K562 (cell line): ENCODE measurements around the gene GIMAP1. TPM values are rescaled to one million over a fixed set of nuclear protein-coding genes. Genes with fewer than 3 reads are reported as not detected.

Source experiments
- ATAC-seq: fragments of 200-7000 bp; cut with Tn5 transposase; 3 replicates; pipeline ENCODE4 v1.9.1; 2020; ENCODE audit warnings: moderate library complexity
- BruUV-seq: library from RNA; stranded (reverse); fragments of 400-500 nt; replicated peaks from 2 replicates; lab custom pipeline; 2021; lab: Mats Ljungman, UMichigan
- CTCF ChIA-PET: fragments of 300-600 bp; formaldehyde crosslinking; extraction: SDS; loops from one replicate; lab custom pipeline; 2021; ENCODE audit warnings: low intra/inter-chr PET ratio; lab: Yijun Ruan, JAX
- POLR2A ChIA-PET: fragments of 300-600, 350-650 bp; sonication (Branson Sonifier 250); formaldehyde crosslinking; extraction: SDS; loops from one replicate; lab custom pipeline; 2021; ENCODE audit warnings: antibody characterized with exemption, inconsistent platforms; lab: Yijun Ruan, JAX
- DNase-seq, 4 experiments: peaks; one replicate each; pipeline versions ENCODE4 v3.0.0 to v3.0.0-alpha.2; 2011 to 2018; ENCODE audit warnings: low spot score in 3 of 4, mixed read lengths in 3 of 4; ENCODE audit errors: extremely low read depth in 1 of 4
- FAIRE-seq: peaks from 2 replicates; lab custom pipeline; 2011; peaks lifted over from hg19 to GRCh38; lab: Jason Lieb, UNC
- H2AFZ ChIP-seq: 2 replicates; pipeline ENCODE4 v1.6.0; 2011; ENCODE audit warnings: low read depth, low read length, control low read depth, inconsistent platforms
- H3K27ac ChIP-seq: fragments of 200-600 bp; 3 replicates; pipeline ENCODE4 v1.8.0; 2011; ENCODE audit warnings: low read depth, mild to moderate bottlenecking, control low read depth, inconsistent platforms, low read length, moderate library complexity, mixed read lengths; ENCODE audit errors: extremely low read depth
- H3K27me3 ChIP-seq, 2 experiments: fragments of 300-600 bp in 1 of 2; 2 replicates in 1 of 2; 3 replicates in 1 of 2; pipeline versions ENCODE4 v1.6.0 to v1.8.0; 2011; ENCODE audit warnings: inconsistent platforms in 2 of 2, low read length in 2 of 2, mild to moderate bottlenecking in 1 of 2, mixed read lengths in 1 of 2, moderate library complexity in 1 of 2; ENCODE audit not compliant: control insufficient read depth in 2 of 2, insufficient read depth in 2 of 2
- H3K36me3 ChIP-seq: fragments of 300-600 bp; 3 replicates; pipeline ENCODE4 v1.8.0; 2011; ENCODE audit warnings: mild to moderate bottlenecking, low read length, inconsistent platforms; ENCODE audit not compliant: control insufficient read depth, insufficient read depth
- H3K4me1 ChIP-seq, 2 experiments: fragments of 200-600 bp in 1 of 2; replicated peaks in 1 of 2; 2 replicates in 1 of 2; 3 replicates in 1 of 2; pipeline versions ENCODE4 v1.5.1 to v1.8.0; 2011; ENCODE audit warnings: inconsistent platforms in 2 of 2, low read length in 2 of 2, mild to moderate bottlenecking in 1 of 2, mixed read lengths in 1 of 2, moderate library complexity in 1 of 2; ENCODE audit not compliant: control insufficient read depth in 2 of 2, insufficient read depth in 2 of 2
- H3K4me2 ChIP-seq: 2 replicates; pipeline ENCODE4 v1.6.1; 2011; ENCODE audit warnings: low read length, control low read depth, inconsistent platforms, mixed read lengths; ENCODE audit not compliant: insufficient read depth
- H3K4me3 ChIP-seq: fragments of 200-600 bp; sonication (generic), shearing (Covaris generic); 2 replicates; pipeline ENCODE4 v1.5.1; 2016; ENCODE audit warnings: control low read depth, inconsistent platforms
- H3K79me2 ChIP-seq: fragments of 200-600 bp; 3 replicates; pipeline ENCODE4 v1.8.0; 2011; ENCODE audit warnings: low read length, inconsistent platforms; ENCODE audit not compliant: control insufficient read depth, insufficient read depth
- H3K9ac ChIP-seq, 2 experiments: 2 replicates each; pipeline versions ENCODE4 v1.6.0 to v1.6.1; 2011; ENCODE audit warnings: low read depth in 2 of 2, low read length in 2 of 2, control low read depth in 1 of 2, inconsistent platforms in 1 of 2, mild to moderate bottlenecking in 1 of 2, mixed read lengths in 1 of 2; ENCODE audit not compliant: insufficient read depth in 1 of 2
- H3K9me1 ChIP-seq: one replicate; pipeline ENCODE4 v1.6.0; 2011; ENCODE audit warnings: inconsistent platforms, mild to moderate bottlenecking, low read length, moderate library complexity; ENCODE audit not compliant: control insufficient read depth, insufficient read depth
- H3K9me3 ChIP-seq: replicated peaks from 2 replicates; pipeline ENCODE4 v1.5.1; 2011; ENCODE audit warnings: low read depth, low read length, inconsistent platforms; ENCODE audit not compliant: control insufficient read depth, insufficient read depth
- H4K20me1 ChIP-seq: replicated peaks from 2 replicates; pipeline ENCODE4 v1.6.1; 2011; ENCODE audit warnings: low read length, inconsistent platforms, mixed read lengths; ENCODE audit not compliant: control insufficient read depth, insufficient read depth
- NR2C1 ChIP-seq, 2 experiments: fragments of 450-650 bp; IDR thresholded peaks; 2 replicates each; pipeline ENCODE4 v1.6.1; 2017; ENCODE audit warnings: mild to moderate bottlenecking in 2 of 2, antibody characterized with exemption in 1 of 2, inconsistent platforms in 1 of 2, missing compliant biosample characterization in 1 of 2, missing genetic modification characterization in 1 of 2
- RBBP5 ChIP-seq: fragments of 200-600 bp; sonication (generic); IDR thresholded peaks from 2 replicates; pipeline ENCODE4 v1.6.1; 2012; ENCODE audit warnings: borderline replicate concordance, mild to moderate bottlenecking, low read length, control low read depth, inconsistent platforms; ENCODE audit not compliant: insufficient read depth, poor library complexity, severe bottlenecking
- RUNX1 ChIP-seq: sonication (generic); IDR thresholded peaks from 2 replicates; pipeline ENCODE4 v1.6.1; 2016; ENCODE audit warnings: antibody characterized with exemption, low read depth
- SPI1 ChIP-seq: IDR thresholded peaks from 2 replicates; pipeline ENCODE4 v1.6.1; 2011; ENCODE audit warnings: low read depth, low read length, control low read depth, borderline replicate concordance
- ZNF77 ChIP-seq: fragments of 250-450 bp; sonication (Bioruptor Pico); IDR thresholded peaks from 2 replicates; pipeline ENCODE4 v1.5.0; 2020
- WGBS: fragments of 100-300 bp; shearing (Covaris generic); methylation state at CpG from one replicate; pipeline ENCODE4 v1.1.6; 2016; ENCODE audit warnings: low coverage, mixed read lengths; ENCODE audit not compliant: insufficient coverage; ENCODE audit errors: missing lambda C conversion rate; 5-methylcytosine and 5-hydroxymethylcytosine counted together
- in situ Hi-C: fragments of 300-500 bp; cut with MboI; formaldehyde crosslinking; loops from 4 replicates; pipeline ENCODE4 v1.15.0; 2018; ENCODE audit warnings: inconsistent platforms, mixed read lengths
- intact Hi-C: fragments of 100-400 bp; cut with micrococcal nuclease; formaldehyde crosslinking; loops from 2 replicates; pipeline ENCODE4 v1.14.2; 2022
- polyA plus RNA-seq, 8 experiments: library from polyadenylated mRNA; depleted of rRNA in 4 of 8; stranded (reverse) in 5 of 8; unstranded in 3 of 8; fragments of >200 nt; fragmentation: Nextera tagmentation in 2 of 8; fragmentation: Illumina TruSeq in 1 of 8; extraction: Ambion mirVana in 2 of 8; extraction: Trizol in 1 of 8; gene quantifications; 2 replicates each; pipeline versions ENCODE4 v1.2.1 to v1.2.3, GENCODE V29; 2011 to 2014; ENCODE audit warnings: inconsistent platforms in 1 of 8, missing spikeins in 1 of 8
- total RNA-seq, 7 experiments: library from RNA; depleted of rRNA in 6 of 7; stranded (reverse); fragments of >200 nt in 6 of 7; fragmentation: Illumina TruSeq in 2 of 7; extraction: Trizol in 2 of 7; gene quantifications; 2 replicates each; pipeline versions ENCODE4 v1.2.1 to v1.2.3, GENCODE V29; 2011 to 2021; ENCODE audit warnings: low replicate concordance in 1 of 7
- TF ChIP-seq, protein P1 (sequence below): fragments of 450-650 bp; IDR thresholded peaks from 2 replicates; pipeline ENCODE4 v1.6.1; 2014; ENCODE audit warnings: low read depth, mild to moderate bottlenecking, moderate library complexity, borderline replicate concordance
- TF ChIP-seq, protein P2 (sequence below): fragments of 250-450 bp; sonication (Bioruptor Pico); IDR thresholded peaks from 2 replicates; pipeline ENCODE4 v1.8.0; 2021; ENCODE audit warnings: moderate library complexity, mild to moderate bottlenecking, inconsistent platforms
- TF ChIP-seq, protein P3 (sequence below): IDR thresholded peaks from 2 replicates; pipeline ENCODE4 v1.6.1; 2011; ENCODE audit warnings: borderline replicate concordance, low read depth, mild to moderate bottlenecking, moderate library complexity, low read length; ENCODE audit not compliant: insufficient read depth, poor library complexity, severe bottlenecking

Gene GIMAP1
- total and polyA plus RNA-seq, 9 of the 15 experiments (the other 6 are each of a cell fraction or from before 2014, with no cell fraction given), result 0.04 to 0.13 TPM; not detected in 7

DNA sequence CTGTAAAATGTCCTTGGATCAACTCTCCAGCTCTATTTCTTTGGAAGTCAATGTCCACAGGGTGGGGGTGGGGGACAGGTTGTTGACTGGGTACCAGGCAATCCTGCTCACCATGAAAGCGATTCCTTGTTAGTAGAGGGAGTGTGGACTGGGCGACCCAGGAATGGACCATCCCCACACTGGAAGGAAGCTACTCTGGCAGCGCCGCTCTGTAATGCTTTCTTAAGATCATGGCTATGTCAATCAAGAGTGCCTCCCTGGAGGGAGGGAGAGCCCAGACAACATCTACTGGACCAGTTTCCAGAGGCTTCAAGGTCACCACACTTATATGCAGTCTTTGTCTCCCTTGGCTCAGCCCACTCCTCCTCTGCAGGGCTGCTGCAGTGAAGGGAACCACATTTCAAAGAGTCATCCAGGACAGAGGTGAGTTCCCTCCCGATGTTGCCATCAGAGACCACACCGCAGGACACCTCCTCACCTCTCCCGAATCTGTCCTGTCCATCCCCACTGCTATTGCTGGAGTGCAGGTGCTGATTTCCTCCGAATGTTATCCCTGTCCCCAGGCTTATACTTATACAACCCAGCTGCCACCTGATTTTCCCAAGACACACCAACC is 27.7 kb downstream of the GIMAP1 start (continued):
- TF ChIP-seq RUNX1, result no peak
- TF ChIP-seq, protein P1, sequence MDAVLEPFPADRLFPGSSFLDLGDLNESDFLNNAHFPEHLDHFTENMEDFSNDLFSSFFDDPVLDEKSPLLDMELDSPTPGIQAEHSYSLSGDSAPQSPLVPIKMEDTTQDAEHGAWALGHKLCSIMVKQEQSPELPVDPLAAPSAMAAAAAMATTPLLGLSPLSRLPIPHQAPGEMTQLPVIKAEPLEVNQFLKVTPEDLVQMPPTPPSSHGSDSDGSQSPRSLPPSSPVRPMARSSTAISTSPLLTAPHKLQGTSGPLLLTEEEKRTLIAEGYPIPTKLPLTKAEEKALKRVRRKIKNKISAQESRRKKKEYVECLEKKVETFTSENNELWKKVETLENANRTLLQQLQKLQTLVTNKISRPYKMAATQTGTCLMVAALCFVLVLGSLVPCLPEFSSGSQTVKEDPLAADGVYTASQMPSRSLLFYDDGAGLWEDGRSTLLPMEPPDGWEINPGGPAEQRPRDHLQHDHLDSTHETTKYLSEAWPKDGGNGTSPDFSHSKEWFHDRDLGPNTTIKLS, result no peak
- TF ChIP-seq, protein P2, sequence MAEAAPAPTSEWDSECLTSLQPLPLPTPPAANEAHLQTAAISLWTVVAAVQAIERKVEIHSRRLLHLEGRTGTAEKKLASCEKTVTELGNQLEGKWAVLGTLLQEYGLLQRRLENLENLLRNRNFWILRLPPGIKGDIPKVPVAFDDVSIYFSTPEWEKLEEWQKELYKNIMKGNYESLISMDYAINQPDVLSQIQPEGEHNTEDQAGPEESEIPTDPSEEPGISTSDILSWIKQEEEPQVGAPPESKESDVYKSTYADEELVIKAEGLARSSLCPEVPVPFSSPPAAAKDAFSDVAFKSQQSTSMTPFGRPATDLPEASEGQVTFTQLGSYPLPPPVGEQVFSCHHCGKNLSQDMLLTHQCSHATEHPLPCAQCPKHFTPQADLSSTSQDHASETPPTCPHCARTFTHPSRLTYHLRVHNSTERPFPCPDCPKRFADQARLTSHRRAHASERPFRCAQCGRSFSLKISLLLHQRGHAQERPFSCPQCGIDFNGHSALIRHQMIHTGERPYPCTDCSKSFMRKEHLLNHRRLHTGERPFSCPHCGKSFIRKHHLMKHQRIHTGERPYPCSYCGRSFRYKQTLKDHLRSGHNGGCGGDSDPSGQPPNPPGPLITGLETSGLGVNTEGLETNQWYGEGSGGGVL (CRISPR knock-in tag), result no peak

DNA sequence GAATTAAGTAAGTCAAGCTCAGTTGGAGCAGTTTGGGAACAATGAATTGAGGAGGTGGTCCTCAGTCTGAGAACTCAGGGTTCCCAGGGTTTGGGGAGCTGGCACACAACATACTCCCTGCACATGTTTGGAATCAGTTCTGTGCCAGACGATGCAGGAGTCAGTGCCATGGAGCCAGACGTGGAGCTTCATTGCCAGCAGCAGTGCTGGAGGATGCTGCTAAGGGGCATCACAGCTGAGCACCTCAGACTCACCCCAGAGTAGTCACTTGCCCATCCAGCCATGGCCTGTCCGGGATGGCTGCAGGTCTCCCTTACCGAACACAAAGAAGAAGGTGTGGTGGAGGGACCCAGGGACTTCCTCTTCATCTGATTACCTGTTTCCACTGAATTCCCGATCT is 28.7 kb downstream of the GIMAP1 start:
- no peak overlapping the region for H3K4me3 ChIP-seq
- ChIA-PET CTCF (no interaction called here), POLR2A (no interaction called here)
- no peak for DNase-seq
- in situ Hi-C loops, result no loop called here
- H3K27me3 ChIP-seq, result peaks cover 18 to 44% of the 10 kb centered on the region in 2 experiments; a peak in 4 of 5 replicates
- ATAC-seq, result no peak
- no peak overlapping the region for H3K27ac ChIP-seq
- H3K79me2 ChIP-seq, result no peaks in the 10 kb centered on the region
- H3K9me3 ChIP-seq, result no peaks in the 10 kb centered on the region
- whole genome bisulfite sequencing, result 0% methylated on average over 5 of the region's 5 CpGs
- no peaks in the 10 kb centered on the region for H3K4me1 ChIP-seq
- intact Hi-C loops, result no loop called here
- H3K9me1 ChIP-seq, result no peaks in the 10 kb centered on the region
- no TSS peak for BruUV-seq
- no peak overlapping the region for H2AFZ ChIP-seq
- no peaks in the 10 kb centered on the region for H3K36me3 ChIP-seq
- no peak for FAIRE-seq
- H3K9ac ChIP-seq, result no peak overlapping the region
- H4K20me1 ChIP-seq, result peaks cover 5% of the 10 kb centered on the region; the same call in 1 of the 2 replicates
- no peak overlapping the region for H3K4me2 ChIP-seq
- TF ChIP-seq RBBP5, result no peak
- no peak for TF ChIP-seq ZNF77 (CRISPR knock-in tag)
- TF ChIP-seq, protein P3, sequence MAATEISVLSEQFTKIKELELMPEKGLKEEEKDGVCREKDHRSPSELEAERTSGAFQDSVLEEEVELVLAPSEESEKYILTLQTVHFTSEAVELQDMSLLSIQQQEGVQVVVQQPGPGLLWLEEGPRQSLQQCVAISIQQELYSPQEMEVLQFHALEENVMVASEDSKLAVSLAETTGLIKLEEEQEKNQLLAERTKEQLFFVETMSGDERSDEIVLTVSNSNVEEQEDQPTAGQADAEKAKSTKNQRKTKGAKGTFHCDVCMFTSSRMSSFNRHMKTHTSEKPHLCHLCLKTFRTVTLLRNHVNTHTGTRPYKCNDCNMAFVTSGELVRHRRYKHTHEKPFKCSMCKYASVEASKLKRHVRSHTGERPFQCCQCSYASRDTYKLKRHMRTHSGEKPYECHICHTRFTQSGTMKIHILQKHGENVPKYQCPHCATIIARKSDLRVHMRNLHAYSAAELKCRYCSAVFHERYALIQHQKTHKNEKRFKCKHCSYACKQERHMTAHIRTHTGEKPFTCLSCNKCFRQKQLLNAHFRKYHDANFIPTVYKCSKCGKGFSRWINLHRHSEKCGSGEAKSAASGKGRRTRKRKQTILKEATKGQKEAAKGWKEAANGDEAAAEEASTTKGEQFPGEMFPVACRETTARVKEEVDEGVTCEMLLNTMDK, result no peak
- no peak for TF ChIP-seq SPI1
- TF ChIP-seq NR2C1 (IDR thresholded peaks at IDR 0.05), result no peak
- no peak for TF ChIP-seq NR2C1 (tag; IDR thresholded peaks at IDR 0.05)
